MCF 10A (cell line): ENCODE data around the gene SLC50A1. TPM values are rescaled to one million over a fixed set of nuclear protein-coding genes. Genes with fewer than 3 reads are reported as not detected.

ENCODE experiments used
- BruUV-seq: library from RNA; stranded (reverse); fragments of 400-500 nt; replicated peaks from 2 replicates; lab custom pipeline; 2021; lab: Mats Ljungman, UMichigan
- CTCF ChIA-PET: fragments of 300-600 bp; sonication (Branson Sonifier 250); formaldehyde crosslinking; extraction: SDS; loops from one replicate; lab custom pipeline; 2021; ENCODE audit warnings: antibody characterized with exemption, inconsistent platforms; lab: Yijun Ruan, JAX
- POLR2A ChIA-PET: fragments of 300-600, 350-650 bp; sonication (Branson Sonifier 250); formaldehyde crosslinking; extraction: SDS; loops from one replicate; lab custom pipeline; 2020; ENCODE audit warnings: antibody characterized with exemption, inconsistent platforms; lab: Yijun Ruan, JAX
- DNase-seq: peaks from one replicate; pipeline ENCODE4 v3.0.0-alpha.2; 2018; ENCODE audit not compliant: unreplicated experiment
- H3K27ac Mint-ChIP-seq: one replicate; pipeline ENCODE4 v1.8.0; 2022; ENCODE audit warnings: mild to moderate bottlenecking, low read depth, mixed read lengths; ENCODE audit not compliant: unreplicated experiment
- H3K27me3 Mint-ChIP-seq: one replicate; pipeline ENCODE4 v1.8.0; 2022; ENCODE audit warnings: mixed read lengths; ENCODE audit not compliant: insufficient read depth, unreplicated experiment
- H3K36me3 Mint-ChIP-seq: one replicate; pipeline ENCODE4 v1.8.0; 2022; ENCODE audit warnings: mild to moderate bottlenecking, moderate library complexity, mixed read lengths; ENCODE audit not compliant: insufficient read depth, unreplicated experiment
- H3K4me1 Mint-ChIP-seq: one replicate; pipeline ENCODE4 v1.8.0; 2022; ENCODE audit warnings: mixed read lengths; ENCODE audit not compliant: insufficient read depth, unreplicated experiment
- H3K4me3 Mint-ChIP-seq: one replicate; pipeline ENCODE4 v1.8.0; 2022; ENCODE audit warnings: mild to moderate bottlenecking, moderate library complexity, mixed read lengths; ENCODE audit not compliant: unreplicated experiment
- H3K9me3 Mint-ChIP-seq: one replicate; pipeline ENCODE4 v1.8.0; 2022; ENCODE audit warnings: mixed read lengths; ENCODE audit not compliant: unreplicated experiment
- intact Hi-C: fragments of 100-400 bp; cut with micrococcal nuclease; formaldehyde crosslinking; loops from 2 replicates; pipeline ENCODE4 v1.14.1; 2022
- total RNA-seq: library from RNA; stranded (reverse); gene quantifications from 2 replicates; pipeline ENCODE4 v1.2.3, GENCODE V29; 2022
- TF ChIP-seq, protein P1 (sequence below): fragments of 200-600 bp; IDR thresholded peaks from one replicate; pipeline ENCODE4 v1.8.0; 2022; ENCODE audit warnings: antibody characterized with exemption, mild to moderate bottlenecking; ENCODE audit not compliant: unreplicated experiment

The SLC50A1 gene
- total RNA-seq, 1 experiment from 2014 or later = 91.2 TPM

DNA sequence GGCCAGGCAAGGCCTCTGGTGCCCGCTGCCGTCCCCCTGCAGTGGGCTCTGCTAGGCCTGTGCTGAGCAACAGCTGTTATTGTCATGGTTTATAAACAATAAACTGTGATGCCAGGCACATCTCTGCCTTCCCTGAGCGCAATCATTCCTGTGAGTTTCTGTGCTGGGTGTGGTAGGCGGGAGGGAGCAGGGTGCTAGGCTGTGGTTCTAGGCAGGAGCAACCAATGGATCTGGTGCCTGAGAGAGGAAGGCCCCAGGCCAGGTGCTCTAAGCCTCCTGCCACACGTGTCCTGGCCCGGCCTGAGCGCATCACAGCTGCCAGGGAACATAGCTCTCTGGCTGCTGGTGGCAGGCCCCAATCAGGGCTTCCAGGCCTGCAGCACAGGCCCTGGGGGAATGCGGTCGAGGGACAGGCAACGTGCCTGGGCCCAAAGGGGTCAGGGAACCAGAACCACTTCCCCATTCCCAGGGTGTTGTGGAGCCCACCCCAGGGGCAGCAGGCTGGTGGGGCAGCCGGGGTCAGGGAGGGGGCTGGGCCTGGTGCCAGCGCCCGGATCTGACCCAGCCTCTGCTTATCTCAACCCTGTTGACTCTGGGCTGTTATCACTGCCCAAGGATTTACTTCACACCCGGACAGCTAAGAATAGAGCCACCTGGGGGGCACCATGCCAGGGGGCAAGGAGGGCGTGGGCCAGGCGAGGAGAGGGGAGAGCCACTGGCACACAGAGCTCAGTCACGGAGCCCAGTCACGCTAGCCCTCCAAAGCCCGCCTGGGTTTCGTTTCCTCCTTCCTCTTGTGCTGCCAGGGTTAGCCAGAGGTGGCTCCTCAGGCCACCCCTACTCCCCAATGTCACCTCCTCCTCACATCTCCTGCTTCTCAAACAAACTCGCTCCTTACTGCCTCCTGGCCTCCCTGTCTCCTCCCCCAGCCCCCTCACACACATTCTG is 49.5 kb downstream of the SLC50A1 start:
- H3K27me3 Mint-ChIP-seq = no peaks in the 10 kb centered on the region

DNA sequence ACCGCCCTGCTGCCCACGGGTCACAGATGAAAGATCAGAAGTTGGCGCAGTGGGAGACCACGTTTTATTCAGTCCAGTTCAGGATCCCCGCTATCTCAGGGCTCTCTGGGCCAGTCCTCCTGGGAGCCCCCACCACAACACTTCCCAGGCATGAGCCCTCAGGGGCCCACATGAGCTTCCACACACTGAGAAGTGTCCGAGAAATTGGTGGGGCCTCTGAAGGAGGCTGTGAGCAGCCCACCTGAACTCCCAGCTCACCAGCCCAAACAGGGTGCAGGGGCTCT is 50.1 kb downstream of the SLC50A1 start:
- DNase-seq = no peak
- no TSS peak for BruUV-seq
- POLR2A ChIA-PET = interaction anchor here (1.5 to 15.7 kb wide), 2 partner anchors 9 to 21 kb away, joined by 4 to 215 read pairs; no protein-coding TSS in a partner anchor
- H3K4me3 Mint-ChIP-seq = no peak overlapping the region
- H3K27me3 Mint-ChIP-seq = no peaks in the 10 kb centered on the region
- H3K27ac Mint-ChIP-seq = no peak overlapping the region
- TF ChIP-seq, protein P1, sequence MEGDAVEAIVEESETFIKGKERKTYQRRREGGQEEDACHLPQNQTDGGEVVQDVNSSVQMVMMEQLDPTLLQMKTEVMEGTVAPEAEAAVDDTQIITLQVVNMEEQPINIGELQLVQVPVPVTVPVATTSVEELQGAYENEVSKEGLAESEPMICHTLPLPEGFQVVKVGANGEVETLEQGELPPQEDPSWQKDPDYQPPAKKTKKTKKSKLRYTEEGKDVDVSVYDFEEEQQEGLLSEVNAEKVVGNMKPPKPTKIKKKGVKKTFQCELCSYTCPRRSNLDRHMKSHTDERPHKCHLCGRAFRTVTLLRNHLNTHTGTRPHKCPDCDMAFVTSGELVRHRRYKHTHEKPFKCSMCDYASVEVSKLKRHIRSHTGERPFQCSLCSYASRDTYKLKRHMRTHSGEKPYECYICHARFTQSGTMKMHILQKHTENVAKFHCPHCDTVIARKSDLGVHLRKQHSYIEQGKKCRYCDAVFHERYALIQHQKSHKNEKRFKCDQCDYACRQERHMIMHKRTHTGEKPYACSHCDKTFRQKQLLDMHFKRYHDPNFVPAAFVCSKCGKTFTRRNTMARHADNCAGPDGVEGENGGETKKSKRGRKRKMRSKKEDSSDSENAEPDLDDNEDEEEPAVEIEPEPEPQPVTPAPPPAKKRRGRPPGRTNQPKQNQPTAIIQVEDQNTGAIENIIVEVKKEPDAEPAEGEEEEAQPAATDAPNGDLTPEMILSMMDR = no peak
- intact Hi-C loops = no loop called here
- CTCF ChIA-PET = interaction anchor here (0.6 to 2.7 kb wide), 5 partner anchors 8 to 48 kb away, joined by 4 to 18 read pairs (median 15); partner anchors contain the start of gene KRTCAP2
- no peaks in the 10 kb centered on the region for H3K9me3 Mint-ChIP-seq
- peaks cover 21% of the 10 kb centered on the region for H3K4me1 Mint-ChIP-seq
- peaks cover 33% of the 10 kb centered on the region for H3K36me3 Mint-ChIP-seq

More for the DNA sequence above, 49.5 kb downstream of the SLC50A1 start:
- no peak for DNase-seq
- ChIA-PET POLR2A (interaction anchor here (1.5 to 15.7 kb wide), 3 partner anchors 10 to 22 kb away, joined by 4 to 215 read pairs (median 11); partner anchors contain the start of gene KRTCAP2), CTCF (interaction anchor here (0.6 to 2.7 kb wide), 7 partner anchors 8 to 47 kb away, joined by 4 to 18 read pairs (median 12); partner anchors contain the start of gene KRTCAP2)
- no peak overlapping the region for H3K4me3 Mint-ChIP-seq
- H3K36me3 Mint-ChIP-seq = peaks cover 33% of the 10 kb centered on the region
- intact Hi-C loops = no loop called here
- TF ChIP-seq, protein P1 = no peak
- no peaks in the 10 kb centered on the region for H3K9me3 Mint-ChIP-seq
- BruUV-seq = no TSS peak
- peaks cover 21% of the 10 kb centered on the region for H3K4me1 Mint-ChIP-seq
- no peak overlapping the region for H3K27ac Mint-ChIP-seq

GRCh38 chr1:155186067-155186793 is 50.6 kb downstream of the SLC50A1 start:
- H3K27ac Mint-ChIP-seq = peak overlapping the region; percentile 51

More at GRCh38 chr1:155186067-155186793, 50.6 kb downstream of the SLC50A1 start:
- H3K9me3 Mint-ChIP-seq = no peaks in the 10 kb centered on the region
- peaks cover 21% of the 10 kb centered on the region for H3K4me1 Mint-ChIP-seq
- intact Hi-C loops = no loop called here
- ChIA-PET CTCF (interaction anchor here (1.8 to 2.7 kb wide), 3 partner anchors 9 to 13 kb away, joined by 12 to 18 read pairs (median 15); partner anchors contain the start of gene KRTCAP2), POLR2A (interaction anchor here (0.7 to 15.7 kb wide), 2 partner anchors 9 to 1219 kb away, joined by 3 to 215 read pairs; no protein-coding TSS in a partner anchor)
- no peak overlapping the region for H3K4me3 Mint-ChIP-seq
- H3K36me3 Mint-ChIP-seq = peaks cover 33% of the 10 kb centered on the region
- no TSS peak for BruUV-seq
- TF ChIP-seq, protein P1 = no peak
- H3K27me3 Mint-ChIP-seq = no peaks in the 10 kb centered on the region
- no peak for DNase-seq
